ENCODE measurements around the gene ASGR1. TPM values are rescaled to one million over a fixed set of nuclear protein-coding genes. Genes with fewer than 3 reads are reported as not detected.

The ASGR1 gene
- 14.8 and 26.2 TPM in 2 replicates for total RNA-seq

- DNase-seq (ENCODE audit: low read depth in 2 of 2): no peak
These were observed at the start of gene ASGR1 for GRCh38 chr17:7179317-7180254. ASGR1 (minus strand) TSS chr17:7179370; CDS start chr17:7178563, 807 bp downstream.

GRCh38 chr17:7228920-7229319 lies 49.8 kb upstream of the ASGR1 start:
- no peak for DNase-seq (ENCODE audit: low read depth in 2 of 2)

GRCh38 chr17:7226721-7227710 lies 47.8 kb upstream of the ASGR1 start:
- DNase-seq (ENCODE audit: low read depth in 2 of 2): no peak

- no peak for DNase-seq (ENCODE audit: low read depth in 2 of 2)
These were observed 46.7 kb upstream of the ASGR1 start for GRCh38 chr17:7225711-7226331.

- DNase-seq (ENCODE audit: low read depth in 2 of 2): no peak
These were observed 45.5 kb upstream of the ASGR1 start for GRCh38 chr17:7224661-7225111.

- DNase-seq (ENCODE audit: low read depth in 2 of 2): no peak
These were observed 44.9 kb upstream of the ASGR1 start for GRCh38 chr17:7224110-7224509.

GRCh38 chr17:7223375-7223774 lies 44.2 kb upstream of the ASGR1 start:
- no peak for DNase-seq (ENCODE audit: low read depth in 2 of 2)

GRCh38 chr17:7222972-7223292 lies 43.8 kb upstream of the ASGR1 start:
- no peak for DNase-seq (ENCODE audit: low read depth in 2 of 2)

GRCh38 chr17:7222093-7222971 lies 43.2 kb upstream of the ASGR1 start:
- no peak for DNase-seq (ENCODE audit: low read depth in 2 of 2)

- no peak for DNase-seq (ENCODE audit: low read depth in 2 of 2)
These were observed 42.3 kb upstream of the ASGR1 start for GRCh38 chr17:7221278-7222092.

GRCh38 chr17:7220593-7221277 lies 41.6 kb upstream of the ASGR1 start:
- DNase-seq (ENCODE audit: low read depth in 2 of 2): peak; percentile 68 to 88

- peak; percentile 56 to 84 for DNase-seq (ENCODE audit: low read depth in 2 of 2)
These were observed 40.8 kb upstream of the ASGR1 start, which contains the start of the genes ACADVL and DLG4 for GRCh38 chr17:7219812-7220592. ACADVL (plus strand) TSS chr17:7219938; CDS start chr17:7219985, 47 bp downstream. DLG4 (minus strand) TSS chr17:7219836.

GRCh38 chr17:7219229-7219811 lies 40.1 kb upstream of the ASGR1 start:
- no peak for DNase-seq (ENCODE audit: low read depth in 2 of 2)

- no peak for DNase-seq (ENCODE audit: low read depth in 2 of 2)
These were observed 39.6 kb upstream of the ASGR1 start for GRCh38 chr17:7218758-7219157.

- no peak for DNase-seq (ENCODE audit: low read depth in 2 of 2)
These were observed 39.0 kb upstream of the ASGR1 start for GRCh38 chr17:7218166-7218565.

- DNase-seq (ENCODE audit: low read depth in 2 of 2): peak in 1 of 2 donors; percentile 79
These were observed 38.2 kb upstream of the ASGR1 start for GRCh38 chr17:7217113-7217987.
